ENCODE measurements around the gene AQP1.
A peak's percentile ranks its signal among the peaks of the same experiment; 100 is the strongest.

Gene AQP1

DNA sequence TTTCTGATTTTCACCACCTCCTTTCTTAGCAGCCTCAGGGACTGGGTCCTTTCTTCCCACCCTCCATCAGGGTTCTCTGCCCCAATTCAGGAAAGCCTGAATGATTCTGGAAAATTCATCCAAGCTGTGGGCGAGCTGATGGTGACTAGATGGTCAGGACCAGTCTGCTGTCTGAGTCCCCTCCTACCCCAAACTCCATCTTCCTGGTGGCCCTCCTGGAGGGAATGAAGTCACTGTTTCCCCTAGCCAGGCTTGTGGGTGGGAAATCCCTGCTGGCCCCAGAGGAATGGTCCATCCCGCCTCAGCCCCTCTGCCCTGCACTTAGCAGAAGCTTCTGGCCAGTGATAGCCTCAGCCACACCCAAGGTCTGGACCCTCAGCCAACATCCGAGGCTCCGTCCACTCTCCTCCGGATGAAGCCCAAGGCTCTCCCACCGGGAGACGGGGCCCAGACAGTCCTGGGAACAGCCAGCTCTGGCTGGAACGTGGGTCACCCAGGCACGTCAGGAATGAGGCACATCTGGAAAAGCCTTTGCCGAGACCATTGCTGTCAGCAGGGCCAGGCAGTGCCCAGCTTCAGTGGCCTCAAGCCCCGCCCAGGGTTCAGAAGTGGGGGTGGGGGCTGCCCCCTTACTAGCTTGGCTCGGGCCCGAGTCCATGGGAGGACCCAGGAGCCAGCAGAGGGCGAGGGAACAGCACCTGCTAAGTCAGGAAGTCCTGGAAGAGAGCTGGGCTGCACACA, 4.0 kb upstream of the AQP1 start:
- ATAC-seq, result no peak
- no peak for DNase-seq

DNA sequence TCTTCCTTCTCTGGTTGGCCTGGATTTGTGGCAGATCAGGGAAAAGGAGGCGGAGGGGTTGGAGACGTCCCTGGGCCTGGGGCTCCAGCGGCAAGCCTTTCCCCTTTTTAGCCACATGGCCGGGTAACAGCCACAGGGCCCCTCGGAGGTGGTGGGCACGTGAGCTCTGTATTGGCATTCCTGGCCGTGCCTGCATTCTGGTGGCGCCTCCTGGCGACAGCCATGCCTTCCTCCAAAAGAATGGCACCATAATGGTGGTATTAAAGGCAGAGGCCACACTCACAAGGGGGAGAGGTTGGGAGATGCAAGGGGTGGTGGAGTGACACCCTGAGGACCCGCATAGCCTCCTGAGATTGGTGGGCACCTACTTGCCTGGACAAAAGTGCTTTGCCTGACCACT, 3.0 kb upstream of the AQP1 start:
- ATAC-seq, result no peak
- DNase-seq, result no peak

DNA sequence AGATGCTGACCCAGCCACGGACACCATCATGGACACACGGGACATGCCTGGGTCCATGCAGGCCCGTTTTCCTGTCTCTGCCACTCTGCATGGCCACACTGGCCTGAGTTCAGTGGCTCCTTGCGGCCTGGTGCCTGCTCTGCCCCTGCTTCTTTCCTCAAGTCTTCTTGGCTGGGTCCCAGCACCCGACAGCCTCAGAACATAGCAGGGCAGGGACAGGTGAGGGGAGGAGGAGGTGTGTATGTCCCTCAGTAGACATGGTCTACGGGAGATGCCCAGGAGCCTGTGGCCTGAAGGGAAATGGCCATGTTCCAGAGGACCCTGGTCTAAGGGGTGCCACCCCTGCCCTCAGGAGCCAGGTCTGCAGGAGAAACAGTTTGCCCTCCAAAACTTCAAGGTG, 2.2 kb upstream of the AQP1 start:
- ATAC-seq (no peak), DNase-seq (no peak)

DNA sequence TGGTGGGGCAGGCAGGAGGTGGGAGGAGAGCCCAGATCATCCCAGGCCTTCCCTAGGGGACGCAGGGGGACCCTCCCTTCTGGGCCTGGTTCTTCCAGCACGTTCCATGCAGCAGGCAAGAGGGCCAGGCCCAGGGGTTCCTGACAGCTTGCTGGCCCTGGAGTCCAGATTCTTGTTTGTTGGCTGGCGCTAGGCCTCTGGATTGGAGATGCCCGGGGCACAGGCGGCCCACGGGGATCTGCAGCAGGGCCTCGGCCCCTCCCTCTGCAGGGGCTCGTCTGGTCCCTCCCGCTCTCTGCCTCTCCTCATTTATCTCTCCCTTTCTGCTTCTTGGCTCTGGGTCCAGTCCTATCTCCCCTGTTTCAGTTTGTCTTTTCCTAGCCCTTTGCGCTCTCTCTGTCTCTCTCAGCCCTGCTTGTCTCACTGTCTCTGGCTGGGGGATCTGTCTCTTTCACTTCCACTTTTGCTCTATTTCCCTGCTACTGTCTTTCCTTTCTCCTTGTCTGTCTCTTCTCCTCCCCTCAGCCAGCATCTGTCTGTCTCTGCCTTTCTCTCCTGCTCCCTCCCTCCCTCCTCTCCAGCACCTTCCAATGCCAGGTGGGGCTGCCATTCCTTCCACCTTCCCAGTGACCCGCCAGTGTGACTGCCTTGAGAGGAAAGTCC, 1.1 kb upstream of the AQP1 start:
- DNase-seq, result no peak
- no peak for ATAC-seq

DNA sequence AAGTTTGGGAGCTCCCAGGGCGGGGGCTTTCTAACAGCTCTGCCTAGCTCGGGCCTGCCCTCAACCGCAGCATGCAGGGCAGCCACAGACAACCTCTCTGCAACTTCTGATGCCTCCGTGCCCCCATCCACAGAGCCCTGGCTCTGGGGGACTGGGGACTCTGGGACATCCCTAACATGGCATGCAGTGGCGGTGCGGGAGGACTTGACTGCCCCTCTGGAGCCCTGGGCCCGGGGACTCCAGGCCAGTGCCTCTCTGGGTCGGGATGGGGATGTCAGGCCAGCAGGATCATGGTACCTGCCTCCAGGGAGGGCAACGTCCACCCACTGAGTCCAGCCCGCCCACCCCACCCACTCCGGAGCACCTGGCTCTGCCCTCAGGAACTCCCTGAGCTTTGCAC, 520 bp upstream of the AQP1 start:
- no peak for ATAC-seq
- DNase-seq, result no peak

DNA sequence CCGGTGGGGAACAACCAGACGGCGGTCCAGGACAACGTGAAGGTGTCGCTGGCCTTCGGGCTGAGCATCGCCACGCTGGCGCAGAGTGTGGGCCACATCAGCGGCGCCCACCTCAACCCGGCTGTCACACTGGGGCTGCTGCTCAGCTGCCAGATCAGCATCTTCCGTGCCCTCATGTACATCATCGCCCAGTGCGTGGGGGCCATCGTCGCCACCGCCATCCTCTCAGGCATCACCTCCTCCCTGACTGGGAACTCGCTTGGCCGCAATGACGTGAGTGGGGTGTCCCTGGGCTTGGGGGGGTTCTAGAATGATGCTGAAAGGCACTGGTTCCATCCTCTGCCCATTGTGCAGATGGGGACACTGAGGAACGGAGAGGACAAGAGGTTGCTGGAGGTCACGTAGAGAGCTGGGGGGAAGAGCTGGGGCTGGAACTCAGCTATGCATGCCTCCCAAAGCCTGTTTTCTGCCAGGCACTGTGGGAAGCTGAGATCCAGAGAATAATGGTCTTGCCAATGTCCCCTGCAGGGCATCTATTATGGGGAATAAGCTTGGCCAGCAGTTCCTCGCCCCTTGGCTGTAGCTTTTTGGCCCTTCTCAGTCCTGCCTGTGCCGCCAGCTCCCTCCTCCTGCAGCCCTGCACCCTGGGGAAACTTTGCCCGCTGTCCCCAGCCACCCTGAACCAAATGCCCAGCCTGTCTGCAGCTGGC, 523 bp downstream of the AQP1 start:
- DNase-seq (no peak), ATAC-seq (no peak)

DNA sequence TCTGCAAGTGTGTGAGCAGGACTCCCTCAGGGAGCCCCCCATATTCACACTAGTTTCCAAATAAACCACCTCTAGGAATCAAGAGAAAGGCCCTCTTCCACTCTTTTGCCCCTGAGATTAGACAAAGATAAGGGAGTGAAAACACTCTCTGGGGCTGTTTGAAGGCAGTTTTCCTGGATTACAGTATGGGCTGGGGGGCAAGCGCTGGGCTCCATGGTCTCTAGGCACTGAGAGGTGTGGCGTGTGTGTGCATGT, 1.0 kb downstream of the AQP1 start:
- no peak for ATAC-seq
- no peak for DNase-seq

DNA sequence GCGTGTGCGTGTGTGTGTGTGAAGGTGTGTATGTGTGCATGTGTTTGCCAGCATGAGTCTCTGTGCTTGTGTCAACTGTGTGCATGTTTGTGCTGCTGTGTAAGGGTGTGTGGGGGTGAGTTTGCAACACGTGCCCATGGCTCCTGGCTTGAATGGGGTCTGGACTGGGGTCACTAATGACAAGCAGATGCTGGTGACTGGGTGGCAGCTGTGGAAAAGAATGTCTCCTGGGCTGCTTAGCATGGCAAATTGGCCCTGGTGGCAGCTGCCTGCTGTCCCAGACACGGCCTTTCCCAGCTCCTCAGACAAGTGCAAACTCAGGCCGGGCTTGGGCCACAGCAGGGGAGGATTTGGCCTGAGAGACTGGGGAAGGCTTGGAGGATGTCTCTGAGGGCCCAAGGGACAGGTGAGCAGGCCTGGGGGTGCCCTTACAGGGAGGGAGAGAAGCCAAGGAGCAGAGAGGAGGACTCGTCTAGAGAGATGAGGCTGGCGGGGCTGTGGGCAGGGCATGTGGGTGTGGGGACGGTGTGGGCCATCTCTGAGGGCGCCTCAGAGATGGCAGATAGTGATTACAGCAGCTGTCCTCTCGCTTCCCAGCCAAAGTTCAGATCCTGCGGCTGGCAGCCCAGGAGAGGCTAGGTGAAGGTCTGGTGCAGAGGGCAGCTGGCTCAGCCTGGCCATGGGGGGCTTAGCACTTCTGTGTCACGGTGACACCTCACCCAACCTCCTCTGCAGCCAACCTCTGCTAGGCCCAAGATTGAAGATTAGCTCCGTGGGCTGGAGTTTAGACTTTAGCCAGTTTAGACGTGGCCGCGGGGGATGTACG, 1.5 kb downstream of the AQP1 start:
- no peak for DNase-seq
- ATAC-seq, result no peak

DNA sequence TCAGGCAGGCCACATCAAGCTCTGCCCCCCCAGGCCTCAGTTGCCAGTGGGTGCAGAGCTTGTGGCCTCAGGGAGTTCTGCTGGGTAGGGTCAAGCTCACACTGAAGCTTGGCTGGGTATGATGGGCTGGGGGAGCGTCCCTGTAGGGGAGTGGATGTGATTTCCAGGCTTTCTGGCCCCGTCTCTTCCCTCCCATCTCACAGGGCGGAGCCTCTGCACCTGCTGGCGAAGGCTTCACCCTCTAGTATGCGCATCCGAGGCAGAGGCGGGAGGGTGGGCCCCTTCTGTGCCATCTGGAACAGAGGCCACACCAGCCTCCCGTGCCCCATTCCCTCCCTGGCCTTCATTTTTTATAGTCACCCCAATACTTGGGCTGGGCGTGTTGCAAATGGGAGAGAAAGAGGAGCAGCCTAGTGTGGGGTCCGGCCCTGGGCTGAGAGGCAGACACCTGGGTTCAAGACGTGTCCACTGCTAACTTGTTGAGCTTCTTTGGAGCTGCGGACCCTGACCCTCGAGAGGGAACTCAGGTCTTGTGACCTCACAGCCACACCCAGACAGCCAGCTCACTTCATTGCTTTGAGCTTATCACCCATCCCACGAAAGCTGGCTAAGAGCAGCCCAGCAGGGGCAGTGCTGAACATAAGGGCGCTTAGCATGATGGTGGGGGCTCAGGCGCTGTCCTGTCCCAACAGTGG, 2.3 kb downstream of the AQP1 start:
- DNase-seq, result no peak
- no peak for ATAC-seq

DNA sequence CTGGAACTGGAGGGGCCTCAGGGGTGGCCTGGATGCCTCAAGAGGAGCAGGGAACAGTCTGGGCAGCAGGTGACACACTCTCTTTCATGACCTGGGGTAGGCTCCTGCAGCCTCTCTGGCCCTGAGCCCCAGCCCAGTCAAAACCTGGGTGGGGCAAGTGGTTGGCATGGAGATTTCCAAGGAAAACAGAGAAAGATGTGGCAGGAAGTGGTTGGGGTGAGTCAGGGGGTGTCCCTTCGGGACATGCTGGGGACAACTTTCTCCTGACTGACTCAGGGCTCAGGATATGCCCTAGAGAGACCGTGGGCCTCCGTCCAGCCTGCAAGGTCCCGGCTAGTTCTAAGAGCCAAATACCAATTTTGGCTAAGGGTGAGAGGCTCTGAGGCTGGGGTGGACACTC, 2.9 kb downstream of the AQP1 start:
- ATAC-seq, result no peak
- peak; percentile 6 for DNase-seq

DNA sequence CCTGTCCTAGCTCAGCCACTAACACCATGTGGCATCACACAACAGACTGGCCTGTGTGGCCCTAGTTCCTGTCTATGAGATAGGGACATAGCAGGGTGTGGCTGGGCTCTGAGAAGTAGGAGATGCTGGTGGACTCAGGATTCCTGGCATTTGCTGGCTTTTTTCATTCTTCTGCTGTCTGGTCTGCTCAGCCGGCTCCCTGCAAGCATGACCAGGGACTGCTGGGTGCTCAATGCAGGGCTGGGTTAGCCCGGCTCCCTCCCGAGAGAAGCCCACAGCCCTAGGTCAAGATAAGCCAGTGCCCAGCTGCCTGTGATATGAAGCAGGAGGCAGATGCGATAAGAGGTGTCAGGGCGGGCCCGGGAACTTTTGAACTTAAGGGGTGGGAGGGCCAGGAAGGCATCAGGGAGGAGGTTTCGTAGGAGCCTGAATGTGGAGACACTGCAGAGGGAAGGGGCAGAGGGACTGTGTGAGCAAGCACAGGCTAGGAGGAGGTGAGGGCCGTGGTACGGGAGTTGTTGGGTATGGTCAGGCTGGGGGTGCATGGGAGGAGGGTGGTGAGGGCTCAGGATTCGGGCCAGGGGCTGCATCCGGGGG, 3.5 kb downstream of the AQP1 start:
- ATAC-seq, result no peak
- no peak for DNase-seq

DNA sequence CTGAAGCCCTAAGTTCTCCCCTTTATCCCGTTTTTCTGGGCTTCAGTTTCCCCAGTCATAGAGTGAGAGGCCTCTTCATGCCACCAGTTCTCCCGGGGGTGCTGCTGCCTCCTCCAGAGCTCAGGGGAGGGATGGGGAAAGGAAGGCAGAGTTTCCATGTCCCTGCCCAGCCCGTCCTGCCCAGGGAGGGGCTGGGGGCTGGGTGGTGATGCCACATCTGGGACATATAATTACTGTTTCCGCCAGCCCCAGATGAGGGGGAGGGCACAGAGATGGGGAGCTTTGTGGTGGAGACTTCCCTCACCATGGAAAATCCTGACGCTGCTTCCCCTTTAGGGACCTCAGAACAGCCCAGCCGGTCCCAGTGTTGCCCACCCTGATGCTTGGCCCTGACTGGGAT, 4.1 kb downstream of the AQP1 start:
- ATAC-seq (no peak), DNase-seq (no peak)

DNA sequence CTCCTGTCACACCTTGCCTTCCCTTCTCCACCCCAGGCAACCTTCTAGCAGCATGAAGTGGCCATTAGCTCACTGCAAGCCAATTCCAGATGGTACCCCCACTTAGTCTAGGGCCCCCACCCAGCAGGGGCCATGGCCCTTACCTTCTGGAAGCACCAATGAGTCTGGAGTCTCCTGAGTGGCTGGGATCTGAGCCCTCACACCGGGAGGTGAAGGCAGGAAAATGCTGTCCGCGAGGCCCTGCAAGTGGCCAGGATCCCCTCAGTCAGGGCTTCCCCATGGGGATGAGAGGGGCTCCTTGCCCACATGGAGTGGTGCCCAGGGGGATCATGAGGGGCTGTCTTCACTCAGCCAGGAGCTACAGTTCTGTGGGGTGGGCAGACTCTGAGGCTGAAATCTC, 4.6 kb downstream of the AQP1 start:
- DNase-seq (no peak), ATAC-seq (no peak)

DNA sequence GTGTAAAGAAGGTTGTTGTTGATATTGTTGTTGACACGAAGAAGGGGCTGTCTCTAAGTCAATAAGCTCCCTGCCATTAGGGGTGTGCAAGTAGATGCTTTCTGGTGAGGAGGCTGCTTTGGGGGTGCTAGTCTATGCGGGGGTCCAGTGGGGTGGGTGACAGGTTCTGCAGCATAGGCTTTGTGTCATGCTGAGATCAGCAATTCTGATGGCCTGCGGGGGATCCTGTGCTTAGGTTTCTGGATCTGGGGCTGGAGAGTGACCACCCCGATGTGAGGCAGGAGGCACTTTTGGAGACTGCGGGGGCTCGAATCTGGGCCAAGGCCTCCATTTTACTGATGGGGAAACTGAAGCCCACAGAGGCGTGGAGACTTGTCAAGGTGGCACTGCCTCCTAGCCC, 5.1 kb downstream of the AQP1 start:
- no peak for DNase-seq
- no peak for ATAC-seq

DNA sequence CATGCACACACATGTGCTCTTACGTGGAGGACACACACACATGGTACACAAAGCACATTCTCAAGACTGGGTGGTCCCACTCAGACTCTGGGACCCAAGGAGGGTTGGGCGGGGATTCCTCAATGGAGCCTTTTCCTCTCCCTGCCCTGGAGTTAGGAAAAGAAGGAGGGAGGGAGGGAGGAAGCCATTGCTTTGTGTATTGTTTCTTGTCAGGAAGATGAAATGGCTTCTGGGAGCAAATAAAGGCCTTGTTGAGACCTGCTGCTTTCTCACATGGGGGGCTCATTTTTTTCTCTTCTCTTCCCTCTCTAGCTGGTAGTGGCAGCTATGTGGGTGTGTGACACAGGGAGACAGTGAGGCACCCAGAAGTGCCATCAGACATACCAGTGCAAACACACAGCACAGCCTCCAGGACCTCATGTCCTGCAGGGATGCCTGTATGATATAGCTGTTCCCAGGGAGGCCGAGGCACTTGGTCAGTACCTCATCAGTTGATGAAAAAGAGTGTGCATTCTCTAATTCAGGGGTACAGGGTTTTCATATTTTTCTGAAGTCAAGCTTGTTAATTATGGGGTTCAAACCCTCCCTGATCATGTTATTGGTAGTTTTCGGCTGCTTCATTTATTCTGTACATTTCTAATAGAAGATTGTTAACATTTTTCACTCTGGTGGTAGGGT, 5.7 kb downstream of the AQP1 start:
- ATAC-seq (no peak), DNase-seq (no peak)

DNA sequence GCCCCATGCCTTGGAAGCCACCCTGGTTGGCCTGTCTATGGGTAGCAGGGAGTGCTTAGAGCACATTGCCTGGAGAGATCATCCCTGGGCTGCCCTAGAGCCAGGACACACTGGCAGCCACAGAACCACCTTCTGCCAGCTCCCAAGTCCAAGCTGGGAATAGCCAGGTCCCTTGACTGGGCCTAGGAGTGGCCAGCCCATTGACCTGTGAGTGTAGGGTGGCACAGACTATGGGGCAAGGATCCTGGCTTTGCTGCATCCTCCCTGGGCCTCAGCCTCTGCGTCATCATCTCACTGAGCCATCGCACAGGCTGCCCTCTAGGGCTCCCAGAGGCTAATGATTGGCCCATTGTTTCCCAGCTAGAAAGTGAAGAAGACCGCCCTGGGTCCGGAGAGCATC, 7.0 kb downstream of the AQP1 start:
- no peak for ATAC-seq
- DNase-seq, result no peak

DNA sequence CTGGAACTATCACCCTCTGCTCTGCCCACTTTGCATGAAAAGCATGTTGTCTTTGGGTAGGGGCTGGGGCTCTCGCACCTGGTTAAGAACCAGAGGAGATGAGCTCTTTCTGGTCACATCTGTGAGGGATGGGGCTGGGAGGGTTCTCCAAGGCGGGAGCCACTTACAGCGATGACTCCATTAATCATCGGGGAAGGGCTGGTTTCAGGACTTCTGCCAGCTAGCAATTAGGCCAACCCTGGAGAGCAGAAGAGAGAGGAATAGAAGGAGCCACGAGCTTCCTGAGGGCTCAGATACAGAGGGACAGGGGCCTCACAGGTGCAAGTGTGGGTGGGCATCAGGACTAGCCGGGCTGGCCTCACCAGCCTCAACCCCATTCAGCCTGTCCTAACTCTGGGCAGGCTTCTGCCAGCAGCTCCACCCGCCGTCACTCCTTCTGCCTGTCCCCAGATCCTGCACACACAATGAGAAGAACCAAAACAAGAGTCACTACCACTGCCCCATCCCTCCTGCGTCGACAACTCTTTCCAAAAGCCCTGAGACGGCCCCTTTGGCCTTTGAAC, 8.4 kb downstream of the AQP1 start:
- DNase-seq (no peak), ATAC-seq (no peak)

DNA sequence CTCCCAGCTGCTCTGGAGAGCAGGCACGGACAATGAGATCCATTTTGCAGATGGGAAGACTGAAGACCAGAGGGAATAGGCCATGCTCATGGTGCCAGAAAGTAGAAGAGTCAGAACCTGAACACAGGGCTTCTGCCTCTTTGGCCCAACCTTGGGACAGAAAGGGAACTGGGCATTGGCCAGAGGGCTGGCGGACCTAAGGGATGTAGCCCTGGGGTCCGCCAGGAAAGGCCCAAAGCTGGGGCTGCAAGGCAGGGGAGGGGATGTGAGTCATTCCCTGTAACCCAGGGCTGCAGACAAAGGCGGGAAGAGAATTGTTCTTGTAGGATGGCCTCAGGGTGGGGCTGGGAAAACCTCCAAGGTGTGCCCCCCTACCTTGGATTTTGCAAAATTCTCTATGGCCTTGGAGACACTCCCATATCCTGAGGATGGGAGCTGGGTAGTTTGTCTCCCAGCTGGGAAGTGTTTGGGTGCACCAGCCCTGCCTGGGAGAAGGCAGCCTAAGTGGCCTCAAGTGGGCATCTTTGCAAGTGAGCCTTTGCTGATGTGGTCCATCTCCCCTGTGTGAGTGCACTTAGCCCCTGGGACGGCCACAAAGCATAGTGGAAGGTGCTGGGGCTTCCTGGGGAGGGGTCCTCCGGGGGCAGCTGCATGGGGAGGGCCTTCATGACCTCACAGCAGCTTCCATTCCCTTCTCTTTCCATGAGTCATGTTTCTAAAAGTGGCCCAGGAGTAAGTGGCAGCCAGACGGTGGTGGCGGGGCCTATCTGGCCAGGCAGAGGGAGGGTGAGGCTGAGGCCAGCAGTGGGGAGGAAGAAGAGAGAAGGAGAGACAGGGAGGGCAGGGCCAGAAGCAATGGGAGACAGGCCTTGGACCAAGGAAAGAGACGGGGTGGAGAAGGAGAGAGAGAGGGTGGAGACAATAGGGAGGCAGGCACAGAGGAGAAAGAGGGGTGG, 9.2 kb downstream of the AQP1 start:
- DNase-seq (no peak), ATAC-seq (no peak)

DNA sequence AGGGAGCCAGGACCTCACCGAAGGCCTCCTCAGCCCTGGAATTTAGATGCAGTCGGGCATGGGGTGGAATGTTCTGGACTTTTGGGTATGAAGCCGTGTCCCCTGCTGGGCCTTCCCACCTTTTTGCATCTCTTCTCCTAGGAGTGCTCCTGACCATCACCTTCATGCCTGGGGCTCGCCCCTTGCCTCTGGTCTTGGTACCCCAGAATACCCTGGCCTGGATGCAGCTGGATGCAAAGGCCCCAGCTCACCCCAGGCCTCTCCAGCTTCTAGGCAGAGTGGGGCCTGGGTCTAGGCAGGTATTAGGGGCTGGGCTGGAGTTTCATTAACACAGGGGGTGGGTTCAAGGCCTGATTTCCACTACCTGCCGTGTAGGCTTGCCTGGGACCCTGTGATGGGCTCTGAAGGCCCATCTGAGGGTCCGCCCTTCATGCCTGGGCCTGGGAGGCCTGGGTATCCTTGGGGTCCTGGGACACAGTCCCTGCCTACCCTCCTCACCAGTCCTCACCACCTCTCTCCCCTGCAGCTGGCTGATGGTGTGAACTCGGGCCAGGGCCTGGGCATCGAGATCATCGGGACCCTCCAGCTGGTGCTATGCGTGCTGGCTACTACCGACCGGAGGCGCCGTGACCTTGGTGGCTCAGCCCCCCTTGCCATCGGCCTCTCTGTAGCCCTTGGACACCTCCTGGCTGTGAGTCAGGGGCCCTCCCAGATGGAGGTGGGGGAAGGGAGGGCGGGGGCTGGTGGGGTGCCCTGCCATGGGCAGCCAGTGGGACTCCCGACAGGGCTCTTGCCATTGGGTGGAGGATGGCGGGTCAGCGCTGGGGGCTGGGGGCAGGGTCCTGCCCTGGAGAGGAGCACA, 10.1 kb downstream of the AQP1 start:
- DNase-seq (no peak), ATAC-seq (no peak)

Data from stimulated activated naive CD8-positive, alpha-beta T cell treated with anti-CD3 and anti-CD28 coated beads, Interleukin-15, Interleukin-2, amounts not matched to agents 100 U/mL and 50 U/mL, for 24 hours (primary cell).